ENCODE measurements around the gene ZNF362.
A peak's percentile ranks its signal among the peaks of the same experiment; 100 is the strongest.

The ZNF362 gene

GRCh38 chr1:33295450-33296081, 39.3 kb downstream of the ZNF362 start:
- H3K27ac ChIP-seq = peak overlapping the region; percentile 4; the same call in 1 of the 2 replicates
- TF ChIP-seq, protein P1, sequence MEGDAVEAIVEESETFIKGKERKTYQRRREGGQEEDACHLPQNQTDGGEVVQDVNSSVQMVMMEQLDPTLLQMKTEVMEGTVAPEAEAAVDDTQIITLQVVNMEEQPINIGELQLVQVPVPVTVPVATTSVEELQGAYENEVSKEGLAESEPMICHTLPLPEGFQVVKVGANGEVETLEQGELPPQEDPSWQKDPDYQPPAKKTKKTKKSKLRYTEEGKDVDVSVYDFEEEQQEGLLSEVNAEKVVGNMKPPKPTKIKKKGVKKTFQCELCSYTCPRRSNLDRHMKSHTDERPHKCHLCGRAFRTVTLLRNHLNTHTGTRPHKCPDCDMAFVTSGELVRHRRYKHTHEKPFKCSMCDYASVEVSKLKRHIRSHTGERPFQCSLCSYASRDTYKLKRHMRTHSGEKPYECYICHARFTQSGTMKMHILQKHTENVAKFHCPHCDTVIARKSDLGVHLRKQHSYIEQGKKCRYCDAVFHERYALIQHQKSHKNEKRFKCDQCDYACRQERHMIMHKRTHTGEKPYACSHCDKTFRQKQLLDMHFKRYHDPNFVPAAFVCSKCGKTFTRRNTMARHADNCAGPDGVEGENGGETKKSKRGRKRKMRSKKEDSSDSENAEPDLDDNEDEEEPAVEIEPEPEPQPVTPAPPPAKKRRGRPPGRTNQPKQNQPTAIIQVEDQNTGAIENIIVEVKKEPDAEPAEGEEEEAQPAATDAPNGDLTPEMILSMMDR (conservative IDR thresholded peaks at IDR 0.05) = peak; percentile 97
- no peak for TF ChIP-seq ZFX (IDR thresholded peaks at IDR 0.05)

DNA sequence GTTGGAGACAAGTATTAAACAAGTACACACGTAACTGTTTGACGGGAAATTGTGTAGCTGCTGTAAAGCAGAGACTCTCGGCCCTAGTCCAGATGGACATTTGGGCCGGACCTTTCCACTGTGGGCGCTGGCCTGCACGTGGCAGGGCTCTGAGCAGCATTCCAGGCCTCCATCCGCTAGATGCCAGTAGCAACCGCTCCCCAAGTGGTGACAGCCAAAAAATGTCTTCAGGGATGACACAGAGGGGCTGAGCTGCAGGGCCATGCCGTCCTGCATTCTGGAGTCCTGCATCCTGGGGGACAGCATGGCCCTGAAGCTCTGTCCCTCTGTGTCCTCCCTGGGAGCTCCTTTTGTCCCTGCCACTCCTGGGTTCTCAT, 39.8 kb downstream of the ZNF362 start:
- TF ChIP-seq, protein P1 (conservative IDR thresholded peaks at IDR 0.05) = no peak
- no peak for TF ChIP-seq ZFX (IDR thresholded peaks at IDR 0.05)
- peak overlapping the region; percentile 4; the same call in 1 of the 2 replicates for H3K27ac ChIP-seq

- TF ChIP-seq ZFX (IDR thresholded peaks at IDR 0.05) = no peak
- TF ChIP-seq, protein P1 (conservative IDR thresholded peaks at IDR 0.05) = no peak
- no peak overlapping the region for H3K27ac ChIP-seq
Observed at GRCh38 chr1:33296824-33297223, 40.5 kb downstream of the ZNF362 start.

DNA sequence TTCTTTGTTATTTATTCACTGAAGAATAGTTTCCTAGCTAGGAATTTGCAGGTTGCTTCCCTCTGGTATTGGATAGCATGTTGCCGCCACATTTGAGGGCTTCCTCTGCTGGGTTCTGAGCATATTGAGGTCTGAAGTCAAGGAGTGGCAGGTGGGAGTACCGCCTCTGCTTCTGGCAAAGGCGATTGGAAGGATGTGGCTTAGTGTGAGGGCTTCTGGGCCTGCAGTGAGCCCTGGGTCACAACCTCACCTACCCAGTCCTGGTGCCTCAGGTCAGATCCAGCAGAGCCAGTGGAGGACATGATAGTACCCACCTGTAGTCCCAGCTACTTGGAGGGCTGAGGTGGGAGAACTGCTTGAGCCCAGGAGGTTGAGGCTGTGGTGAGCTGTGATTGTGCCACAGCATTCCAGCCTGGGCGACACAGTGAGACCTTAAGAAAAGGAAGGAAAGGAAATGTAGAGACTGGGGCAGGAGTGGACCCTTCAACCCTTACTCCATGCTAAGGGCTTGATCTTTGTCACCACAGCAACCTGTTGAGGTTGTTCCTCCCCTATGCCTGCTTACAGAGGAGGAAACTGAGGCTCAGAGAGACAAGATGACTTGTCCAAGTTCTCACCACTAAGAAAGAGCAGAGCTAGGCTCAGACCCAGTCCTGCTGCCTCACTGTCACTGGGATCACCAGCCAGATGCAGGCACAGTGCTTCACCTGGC, 41.8 kb downstream of the ZNF362 start:
- TF ChIP-seq, protein P1 (conservative IDR thresholded peaks at IDR 0.05) = no peak
- no peak for TF ChIP-seq ZFX (IDR thresholded peaks at IDR 0.05)
- H3K27ac ChIP-seq = no peak overlapping the region

DNA sequence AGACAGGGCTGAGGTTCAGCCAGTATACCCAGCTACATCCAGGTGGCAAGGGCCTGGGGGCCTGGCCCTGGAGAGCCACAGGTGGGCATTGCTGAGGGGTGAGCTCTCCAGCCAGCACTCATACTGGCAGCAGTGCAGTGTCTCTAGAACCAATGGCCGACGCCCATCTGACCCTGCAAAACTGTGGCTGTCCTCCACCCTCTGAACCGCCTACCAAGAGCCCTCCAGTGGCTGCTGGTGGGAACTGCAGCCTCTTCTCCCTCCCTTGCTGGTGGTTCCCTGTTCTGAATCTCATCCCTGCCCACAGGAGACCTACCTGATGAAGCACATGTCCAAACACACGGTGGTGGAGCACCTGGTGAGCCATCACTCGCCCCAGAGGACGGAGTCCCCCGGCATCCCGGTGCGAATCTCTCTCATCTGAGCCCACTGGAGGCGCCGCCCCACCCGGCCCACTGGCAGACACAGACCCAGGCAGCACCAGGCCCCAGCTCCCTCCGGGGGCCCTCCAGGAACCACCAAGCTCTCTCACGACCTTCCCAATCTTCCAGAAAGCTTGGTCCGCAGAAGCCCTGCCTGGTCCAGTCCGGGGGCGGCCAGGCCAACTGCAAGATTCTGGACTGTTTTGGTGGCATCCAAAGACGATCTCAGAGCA, 42.5 kb downstream of the ZNF362 start:
- H3K27ac ChIP-seq = no peak overlapping the region
- TF ChIP-seq, protein P1 (conservative IDR thresholded peaks at IDR 0.05) = peak; percentile 90
- no peak for TF ChIP-seq ZFX (IDR thresholded peaks at IDR 0.05)

DNA sequence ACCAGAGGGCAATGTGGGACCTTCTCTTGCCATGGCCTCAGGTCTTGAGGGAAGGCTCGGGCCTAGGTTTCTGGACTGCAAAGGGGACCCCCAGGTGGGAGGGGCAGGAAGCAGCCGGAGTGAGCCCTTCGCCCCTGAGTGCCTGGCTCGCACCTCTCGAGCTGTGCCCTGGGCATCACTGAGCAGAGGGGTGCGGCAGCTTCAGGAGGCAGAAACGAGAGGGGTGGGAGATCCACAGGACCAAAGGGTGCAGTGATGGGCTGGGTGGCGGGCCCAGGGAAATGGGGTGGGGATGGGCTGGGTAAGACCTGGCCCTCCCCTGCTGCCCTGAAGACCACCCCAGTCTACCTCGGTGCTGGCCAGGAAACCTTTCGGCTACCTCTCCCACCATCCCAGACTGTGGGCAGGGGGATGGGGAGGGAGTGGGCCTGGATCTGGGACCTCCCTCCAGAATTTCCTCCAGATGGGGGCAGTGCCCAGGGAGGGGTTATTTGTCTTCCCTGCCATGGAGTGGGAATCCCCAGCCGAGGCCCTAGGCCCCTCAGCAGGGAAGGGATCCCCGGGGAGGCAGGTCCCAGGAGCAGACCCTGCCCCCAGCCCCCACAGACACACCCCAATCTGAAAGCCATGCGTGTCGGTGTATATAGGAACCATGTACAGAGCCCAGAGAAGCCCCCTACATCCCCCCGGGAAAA, 43.3 kb downstream of the ZNF362 start:
- no peak overlapping the region for H3K27ac ChIP-seq
- TF ChIP-seq, protein P1 (conservative IDR thresholded peaks at IDR 0.05) = no peak
- no peak for TF ChIP-seq ZFX (IDR thresholded peaks at IDR 0.05)
